ENCODE results near the gene SEM1. TPM values are rescaled to one million over a fixed set of nuclear protein-coding genes. Genes with fewer than 3 reads are reported as not detected.
"Not testable (repeated sequence)": the region's sequence is repeated elsewhere in the genome, so short reads cannot be mapped to it uniquely, and the experiment has no call there.

The SEM1 gene
- total RNA-seq, 1 experiment from 2014 or later = 116 TPM

DNA sequence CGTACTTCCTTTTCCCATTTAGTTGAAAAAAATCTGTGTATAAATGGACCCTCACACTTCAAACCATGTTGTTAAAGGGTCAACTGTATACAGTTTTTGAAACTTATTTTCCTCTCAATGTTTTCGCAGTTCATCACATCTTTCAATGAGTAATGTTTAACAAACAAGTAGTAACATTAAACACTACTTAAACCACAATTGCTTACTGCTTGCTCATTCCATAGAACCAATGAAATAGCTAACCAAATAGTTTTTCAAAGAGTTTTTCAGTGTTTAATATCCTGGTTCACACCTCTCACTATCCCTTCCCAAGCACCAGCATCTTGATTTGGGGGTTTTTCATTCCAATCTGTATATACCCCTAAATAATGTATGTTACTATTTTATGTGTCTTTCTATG is 9.1 kb downstream of the SEM1 start:
- ChIA-PET POLR2A (no interaction called here), CTCF (no interaction called here)
- Histone ChIP-seq H3K4me3 (ENCODE audit: low read depth, low read length) (no peak overlapping the region), H3K9me3 (no peaks in the 10 kb centered on the region), H3K36me3 (ENCODE audit: control insufficient read depth, insufficient read depth, low read length) (peaks cover 3% of the 10 kb centered on the region; the same call in 1 of the 2 replicates), H3K4me1 (no peaks in the 10 kb centered on the region), H3K27me3 (replicated peaks; ENCODE audit: control insufficient read depth, insufficient read depth, low read length) (no peaks in the 10 kb centered on the region)
- no TSS peak for BruUV-seq (replicated peaks)
- Mint-ChIP-seq H3K36me3 (ENCODE audit: insufficient read depth, unreplicated experiment) (peaks cover 10% of the 10 kb centered on the region), H3K4me1 (ENCODE audit: low read depth, unreplicated experiment) (peaks cover 15% of the 10 kb centered on the region), H3K9me3 (ENCODE audit: unreplicated experiment) (no peaks in the 10 kb centered on the region), H3K27ac (ENCODE audit: unreplicated experiment) (no peak overlapping the region), H3K27me3 (ENCODE audit: insufficient read depth, unreplicated experiment) (no peaks in the 10 kb centered on the region), H3K4me3 (ENCODE audit: unreplicated experiment) (no peak overlapping the region)
- intact Hi-C loops (cut with micrococcal nuclease; ENCODE audit: unreplicated experiment) = loop anchor here (10.0 kb wide), 1 partner anchor 324 kb away; the partner anchor contains the start of gene DLX5
- no peak for TF ChIP-seq CTCF (IDR thresholded peaks at IDR 0.05; ENCODE audit: insufficient read depth in 1 of 2, low read depth in 1 of 2, low read length in 1 of 2, severe bottlenecking in 1 of 2, unreplicated experiment in 1 of 2)
- DNase-seq = no peak

GRCh38 chr7:96699219-96699871 is 10.3 kb downstream of the SEM1 start:
- CTCF ChIA-PET = no interaction called here

DNA sequence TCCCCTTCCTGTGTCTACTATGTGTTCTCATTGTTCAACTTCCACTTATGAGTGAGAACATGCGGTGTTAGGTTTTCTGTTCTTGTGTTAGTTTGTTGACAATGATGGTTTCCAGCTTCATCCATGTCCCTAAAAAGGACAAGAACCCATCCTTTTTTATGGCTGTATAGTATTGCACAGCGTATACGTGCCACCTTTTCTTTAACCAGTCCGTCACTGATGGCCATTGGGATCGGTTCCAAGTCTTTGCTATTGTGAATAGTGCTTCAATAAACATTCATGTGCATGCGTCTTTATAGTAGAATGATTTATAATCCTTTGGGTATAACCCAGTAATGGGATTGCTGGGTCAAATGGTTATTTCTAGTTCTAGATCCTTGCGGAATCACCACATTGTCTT is 11.2 kb downstream of the SEM1 start:
- H3K4me3 ChIP-seq (ENCODE audit: low read depth, low read length); DNase-seq; H3K4me1 ChIP-seq; intact Hi-C loops (cut with micrococcal nuclease; ENCODE audit: unreplicated experiment); H3K9me3 Mint-ChIP-seq (ENCODE audit: unreplicated experiment); H3K27me3 Mint-ChIP-seq (ENCODE audit: insufficient read depth, unreplicated experiment); H3K36me3 Mint-ChIP-seq (ENCODE audit: insufficient read depth, unreplicated experiment); H3K27ac Mint-ChIP-seq (ENCODE audit: unreplicated experiment); BruUV-seq (replicated peaks); H3K4me3 Mint-ChIP-seq (ENCODE audit: unreplicated experiment); H3K9me3 ChIP-seq; CTCF ChIA-PET; POLR2A ChIA-PET; H3K27me3 ChIP-seq (replicated peaks; ENCODE audit: control insufficient read depth, insufficient read depth, low read length); H3K36me3 ChIP-seq (ENCODE audit: control insufficient read depth, insufficient read depth, low read length): not testable (repeated sequence)
- peaks cover 15% of the 10 kb centered on the region for H3K4me1 Mint-ChIP-seq (ENCODE audit: low read depth, unreplicated experiment)

More at GRCh38 chr7:96699219-96699871, 10.3 kb downstream of the SEM1 start:
- Mint-ChIP-seq H3K9me3 (ENCODE audit: unreplicated experiment) (no peaks in the 10 kb centered on the region), H3K36me3 (ENCODE audit: insufficient read depth, unreplicated experiment) (peaks cover 5% of the 10 kb centered on the region), H3K27ac (ENCODE audit: unreplicated experiment) (no peak overlapping the region), H3K4me1 (ENCODE audit: low read depth, unreplicated experiment) (peaks cover 15% of the 10 kb centered on the region), H3K4me3 (ENCODE audit: unreplicated experiment) (no peak overlapping the region), H3K27me3 (ENCODE audit: insufficient read depth, unreplicated experiment) (no peaks in the 10 kb centered on the region)
- no peak for TF ChIP-seq CTCF (IDR thresholded peaks at IDR 0.05; ENCODE audit: insufficient read depth in 1 of 2, low read depth in 1 of 2, low read length in 1 of 2, severe bottlenecking in 1 of 2, unreplicated experiment in 1 of 2)
- Histone ChIP-seq H3K4me3 (ENCODE audit: low read depth, low read length) (no peak overlapping the region), H3K36me3 (ENCODE audit: control insufficient read depth, insufficient read depth, low read length) (peaks cover 3% of the 10 kb centered on the region; the same call in 1 of the 2 replicates), H3K4me1 (no peaks in the 10 kb centered on the region), H3K27me3 (replicated peaks; ENCODE audit: control insufficient read depth, insufficient read depth, low read length) (no peaks in the 10 kb centered on the region), H3K9me3 (no peaks in the 10 kb centered on the region)
- intact Hi-C loops (cut with micrococcal nuclease; ENCODE audit: unreplicated experiment) = no loop called here
- BruUV-seq (replicated peaks) = no TSS peak
- no peak for DNase-seq
- POLR2A ChIA-PET = no interaction called here
